KBM-7 (cell line): ENCODE measurements around the gene NR2F2.

Experiments used
- DNase-seq: peaks from one replicate; pipeline ENCODE4 v3.0.0-alpha.2; 2015
- in situ Hi-C: fragments of 300-500 bp; cut with MboI; formaldehyde crosslinking; loops from 2 replicates; pipeline ENCODE4 v1.14.3; 2020; ENCODE audit warnings: low sequenced_read_pairs, low pct_unique_long_range_greater_than_20kb, mixed read lengths

NR2F2 gene

DNA sequence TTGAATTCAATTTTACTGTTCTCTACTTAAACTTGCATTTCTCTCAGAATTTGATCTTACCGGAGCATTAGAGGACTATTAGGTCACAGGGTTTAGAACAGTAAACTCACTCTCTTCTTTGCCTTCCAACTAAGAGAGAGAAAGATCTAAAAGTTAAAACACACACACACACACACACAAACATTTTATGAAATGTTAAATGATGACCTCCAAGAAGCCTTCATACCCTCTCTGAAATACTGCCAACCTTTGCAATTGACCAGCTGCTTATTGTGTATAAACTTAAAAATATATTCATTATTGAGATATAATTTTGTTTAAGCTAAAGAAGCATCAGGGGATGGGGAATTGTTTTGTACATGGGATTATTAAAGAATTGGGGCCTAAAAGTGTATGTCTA is 15.5 kb upstream of the NR2F2 start:
- in situ Hi-C loops: no loop called here
- DNase-seq: no peak

GRCh38 chr15:96316953-96317629 is 13.4 kb upstream of the NR2F2 start:
- in situ Hi-C loops: no loop called here
- DNase-seq: no peak

- no peak for DNase-seq
- in situ Hi-C loops: no loop called here
Observed at GRCh38 chr15:96320107-96320506, 10.4 kb upstream of the NR2F2 start.

GRCh38 chr15:96320703-96321638 is 9.5 kb upstream of the NR2F2 start:
- in situ Hi-C loops: no loop called here
- no peak for DNase-seq

- in situ Hi-C loops: no loop called here
- DNase-seq: no peak
Observed at GRCh38 chr15:96321639-96322535, 8.6 kb upstream of the NR2F2 start.

GRCh38 chr15:96322536-96323318 is 7.8 kb upstream of the NR2F2 start:
- no peak for DNase-seq
- in situ Hi-C loops: no loop called here

GRCh38 chr15:96323319-96324145 is 7.0 kb upstream of the NR2F2 start:
- in situ Hi-C loops: no loop called here
- DNase-seq: no peak

GRCh38 chr15:96324192-96324895 is 6.2 kb upstream of the NR2F2 start:
- DNase-seq: no peak
- in situ Hi-C loops: no loop called here

- in situ Hi-C loops: loop anchor here (25.0 kb wide), 1 partner anchor 1063 kb away; no protein-coding TSS in a partner anchor
Observed at GRCh38 chr15:96324940-96325540, 5.5 kb upstream of the NR2F2 start.

DNA sequence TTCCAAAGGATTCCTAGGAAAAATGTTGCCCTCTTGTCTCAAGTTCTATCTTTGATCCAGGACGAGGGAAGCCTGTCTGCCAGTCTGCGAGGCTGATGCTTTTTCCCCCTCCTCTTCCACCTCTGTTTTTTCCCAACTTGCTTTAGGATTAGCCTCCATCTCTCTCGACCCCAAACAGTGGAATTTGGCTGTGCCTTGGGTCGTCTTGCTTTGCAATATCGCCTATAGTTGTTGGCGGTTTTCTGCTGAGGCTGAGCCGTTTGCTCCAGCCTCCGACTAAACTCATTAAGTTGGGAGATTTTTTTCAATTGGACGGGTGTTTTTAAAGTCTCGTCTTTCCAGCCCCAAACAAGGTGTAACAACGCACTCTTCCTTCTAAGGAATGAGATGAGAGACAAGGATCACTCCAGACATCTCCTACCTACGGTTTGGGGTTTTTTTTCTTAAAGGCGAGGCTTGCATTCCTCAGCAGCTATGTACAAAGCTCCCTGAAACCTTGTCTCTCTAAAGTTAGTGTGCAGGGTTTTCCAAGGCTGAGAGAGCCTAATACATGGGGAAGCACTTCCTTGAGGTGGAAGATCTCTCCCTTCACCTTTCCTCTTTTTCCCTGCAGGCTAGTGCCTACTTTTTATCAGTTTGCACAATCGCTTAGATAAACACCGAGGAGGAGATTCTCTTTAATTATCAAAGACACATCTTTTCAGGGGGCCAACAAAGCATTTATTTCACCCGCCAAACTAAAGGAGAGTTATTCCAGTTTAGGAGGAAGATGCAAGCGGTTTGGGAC is 4.8 kb upstream of the NR2F2 start:
- DNase-seq: no peak
- in situ Hi-C loops: loop anchor here (25.0 kb wide), 1 partner anchor 1063 kb away; no protein-coding TSS in a partner anchor

More at GRCh38 chr15:96324940-96325540, 5.5 kb upstream of the NR2F2 start:
- DNase-seq: no peak

DNA sequence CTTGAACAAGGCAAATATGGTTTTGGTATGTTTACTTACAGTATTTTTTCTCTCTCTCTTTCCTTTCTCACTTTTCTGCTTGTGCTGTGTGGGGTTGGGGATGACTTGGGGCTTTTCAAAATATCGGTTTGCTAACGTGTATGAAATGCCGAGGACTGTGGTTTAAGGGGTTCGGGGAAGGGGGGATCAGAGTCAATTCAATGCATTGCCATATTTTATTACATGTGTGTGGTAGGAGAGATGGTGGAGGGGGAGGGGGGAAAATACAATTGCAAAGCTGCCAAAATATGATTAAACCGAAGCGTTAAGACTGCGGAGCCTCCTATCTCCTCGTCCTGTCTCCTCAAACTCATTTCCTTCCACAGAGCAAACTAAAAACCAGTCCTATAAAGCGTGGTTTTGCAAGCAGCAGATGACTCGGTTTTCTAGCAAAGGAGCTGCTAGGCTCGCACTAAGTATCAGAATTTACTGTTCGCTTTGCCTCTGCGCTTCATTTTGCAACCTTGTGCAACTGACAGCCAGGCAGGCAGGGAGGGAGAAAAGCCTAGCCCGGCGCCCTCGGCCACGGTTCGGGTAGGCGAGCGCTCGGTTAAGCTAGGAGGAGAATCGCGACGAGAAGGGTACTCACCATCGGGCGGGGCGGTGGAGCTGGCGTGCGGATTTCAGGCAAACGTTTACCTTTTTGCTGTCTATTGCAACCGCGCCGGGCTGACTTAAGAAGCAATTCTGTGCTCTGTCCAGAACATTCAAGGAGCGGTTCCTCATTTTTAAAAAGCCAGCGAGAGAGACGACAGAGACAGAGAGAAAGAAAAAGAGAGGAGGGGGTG is 4.0 kb upstream of the NR2F2 start:
- DNase-seq: no peak

GRCh38 chr15:96327155-96327741 is 3.3 kb upstream of the NR2F2 start:
- DNase-seq: peak; percentile 81
- in situ Hi-C loops: loop anchor here (25.0 kb wide), 1 partner anchor 1065 kb away; no protein-coding TSS in a partner anchor

More for the DNA sequence above, 4.0 kb upstream of the NR2F2 start:
- in situ Hi-C loops: loop anchor here (25.0 kb wide), 1 partner anchor 1064 kb away; no protein-coding TSS in a partner anchor

DNA sequence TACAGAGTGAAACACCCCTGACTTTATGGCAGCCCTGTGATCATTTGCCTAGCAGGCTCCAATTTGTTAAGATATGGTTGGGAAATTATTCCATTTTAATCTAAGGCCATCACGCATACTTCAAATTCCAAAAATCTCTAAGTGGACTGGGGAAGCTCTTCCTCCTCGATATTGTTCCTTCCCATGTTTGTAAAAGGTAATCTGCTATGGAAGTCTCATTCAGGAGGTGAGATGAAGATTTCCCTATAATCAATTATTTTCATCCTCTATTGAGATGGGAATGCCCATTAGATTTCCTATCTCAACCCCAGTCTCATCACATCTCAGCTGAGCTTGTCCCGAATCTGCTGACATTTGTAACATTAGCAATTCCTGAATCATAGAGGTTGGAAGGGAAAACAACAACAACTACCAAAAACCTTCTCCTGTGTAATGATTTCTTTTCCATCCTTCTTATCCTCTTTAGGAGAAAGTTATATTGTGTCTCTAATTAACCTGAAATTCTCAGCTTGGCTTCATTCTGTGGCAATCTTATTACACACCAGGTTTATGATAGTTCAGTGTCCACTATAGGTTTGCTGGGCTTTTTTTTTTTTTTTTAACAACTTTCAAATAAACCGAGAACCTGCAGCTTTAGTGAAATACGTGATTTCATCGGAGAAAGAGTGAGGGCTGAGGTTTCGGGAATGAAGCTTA is 2.2 kb upstream of the NR2F2 start:
- in situ Hi-C loops: loop anchor here (25.0 kb wide), 1 partner anchor 1066 kb away; no protein-coding TSS in a partner anchor
- no peak for DNase-seq

DNA sequence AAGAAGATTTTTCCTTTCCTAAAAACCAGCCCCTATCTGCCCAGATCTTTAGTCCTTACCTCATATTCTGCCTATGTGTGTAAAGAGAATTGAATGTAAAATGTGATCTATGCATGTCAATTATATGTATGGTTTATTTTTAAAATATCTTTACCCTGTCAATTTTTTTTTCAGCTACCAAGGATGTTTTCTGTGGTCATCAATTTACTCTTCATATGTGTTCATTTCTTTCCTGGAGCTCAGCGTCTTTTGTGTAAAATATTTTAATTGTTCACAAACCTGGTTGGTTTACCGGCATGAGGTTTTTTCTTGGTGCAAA is 1.7 kb upstream of the NR2F2 start:
- DNase-seq: no peak
- in situ Hi-C loops: loop anchor here (25.0 kb wide), 1 partner anchor 1067 kb away; no protein-coding TSS in a partner anchor
